Astrocyte of the cerebellum (primary cell): ENCODE measurements around the gene AMBRA1.

ENCODE experiments used
- DNase-seq: peaks from one replicate; pipeline ENCODE4 v3.0.0-alpha.2; 2011; ENCODE audit warnings: low read depth
- H3K4me3 ChIP-seq: 2 replicates; pipeline ENCODE4 v1.5.1; 2011; ENCODE audit warnings: mild to moderate bottlenecking, low read depth, low read length, moderate library complexity
- in situ Hi-C: cut with HindIII; loops from 2 replicates; pipeline ENCODE4 v1.10.0; 2017; ENCODE audit warnings: low sequenced_read_pairs
- TF ChIP-seq, protein P1 (sequence below): IDR thresholded peaks from 2 replicates; pipeline ENCODE4 v1.5.1; 2012; ENCODE audit warnings: low read length, low read depth, moderate library complexity, mild to moderate bottlenecking; ENCODE audit errors: missing control alignments

Gene AMBRA1

DNA sequence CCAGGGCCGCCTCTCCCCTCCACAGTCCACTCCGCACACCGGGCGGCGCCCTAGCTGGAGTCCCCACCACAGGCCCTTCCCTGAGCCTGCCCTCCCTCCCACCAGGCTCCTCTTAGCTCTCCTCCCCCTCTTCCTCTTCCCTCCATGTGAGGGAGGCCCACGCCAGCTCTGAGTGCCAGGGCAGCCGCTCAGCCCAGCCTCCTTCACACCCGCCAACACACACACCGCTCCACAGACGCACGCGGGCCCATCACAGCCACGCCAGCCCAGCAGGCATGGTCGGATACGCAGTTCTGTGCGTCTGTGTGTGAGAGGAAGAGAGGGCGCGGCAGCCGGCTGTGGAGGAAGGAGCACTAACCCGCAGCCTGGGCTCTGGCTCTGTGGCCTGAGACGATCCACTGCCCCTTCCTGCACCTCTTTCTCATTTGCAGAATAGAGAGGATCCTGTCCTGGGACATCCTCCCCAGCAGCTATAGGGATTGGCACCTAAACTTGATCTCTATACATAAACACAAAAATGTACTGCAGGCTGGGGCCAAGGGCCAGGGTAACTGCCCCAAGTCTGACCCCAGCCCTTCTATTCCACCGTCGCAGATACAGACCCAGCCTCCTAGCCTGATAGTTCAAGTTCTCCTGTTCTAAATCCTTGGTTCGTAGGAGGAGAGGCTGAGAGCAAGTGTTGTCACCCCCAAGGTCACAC, 205.8 kb downstream of the AMBRA1 start:
- H3K4me3 ChIP-seq, result no peak overlapping the region
- TF ChIP-seq, protein P1, sequence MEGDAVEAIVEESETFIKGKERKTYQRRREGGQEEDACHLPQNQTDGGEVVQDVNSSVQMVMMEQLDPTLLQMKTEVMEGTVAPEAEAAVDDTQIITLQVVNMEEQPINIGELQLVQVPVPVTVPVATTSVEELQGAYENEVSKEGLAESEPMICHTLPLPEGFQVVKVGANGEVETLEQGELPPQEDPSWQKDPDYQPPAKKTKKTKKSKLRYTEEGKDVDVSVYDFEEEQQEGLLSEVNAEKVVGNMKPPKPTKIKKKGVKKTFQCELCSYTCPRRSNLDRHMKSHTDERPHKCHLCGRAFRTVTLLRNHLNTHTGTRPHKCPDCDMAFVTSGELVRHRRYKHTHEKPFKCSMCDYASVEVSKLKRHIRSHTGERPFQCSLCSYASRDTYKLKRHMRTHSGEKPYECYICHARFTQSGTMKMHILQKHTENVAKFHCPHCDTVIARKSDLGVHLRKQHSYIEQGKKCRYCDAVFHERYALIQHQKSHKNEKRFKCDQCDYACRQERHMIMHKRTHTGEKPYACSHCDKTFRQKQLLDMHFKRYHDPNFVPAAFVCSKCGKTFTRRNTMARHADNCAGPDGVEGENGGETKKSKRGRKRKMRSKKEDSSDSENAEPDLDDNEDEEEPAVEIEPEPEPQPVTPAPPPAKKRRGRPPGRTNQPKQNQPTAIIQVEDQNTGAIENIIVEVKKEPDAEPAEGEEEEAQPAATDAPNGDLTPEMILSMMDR, result no peak
- no peak for DNase-seq
- in situ Hi-C loops, result no loop called here

DNA sequence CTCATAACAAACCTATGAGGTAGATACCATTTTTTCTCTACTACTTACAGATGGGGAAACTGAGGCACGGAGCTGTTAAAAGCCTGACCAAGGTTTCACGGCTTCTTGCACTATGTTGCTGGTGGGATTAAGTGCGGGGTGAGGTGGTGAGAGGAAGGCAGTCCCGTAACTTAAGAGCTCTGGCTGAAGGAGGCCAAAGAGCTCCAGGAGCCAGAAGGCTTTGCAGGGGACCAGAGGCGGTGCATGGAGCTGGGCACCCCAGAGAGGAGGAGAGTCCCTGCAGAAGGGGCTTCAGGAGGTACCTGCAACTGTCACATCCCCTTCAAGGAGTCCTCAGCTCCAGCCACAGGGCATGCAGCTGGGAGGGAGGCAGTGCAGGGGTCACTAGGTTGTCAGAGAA, 206.4 kb downstream of the AMBRA1 start:
- in situ Hi-C loops, result no loop called here
- H3K4me3 ChIP-seq, result no peak overlapping the region
- DNase-seq, result no peak
- TF ChIP-seq, protein P1, result no peak

DNA sequence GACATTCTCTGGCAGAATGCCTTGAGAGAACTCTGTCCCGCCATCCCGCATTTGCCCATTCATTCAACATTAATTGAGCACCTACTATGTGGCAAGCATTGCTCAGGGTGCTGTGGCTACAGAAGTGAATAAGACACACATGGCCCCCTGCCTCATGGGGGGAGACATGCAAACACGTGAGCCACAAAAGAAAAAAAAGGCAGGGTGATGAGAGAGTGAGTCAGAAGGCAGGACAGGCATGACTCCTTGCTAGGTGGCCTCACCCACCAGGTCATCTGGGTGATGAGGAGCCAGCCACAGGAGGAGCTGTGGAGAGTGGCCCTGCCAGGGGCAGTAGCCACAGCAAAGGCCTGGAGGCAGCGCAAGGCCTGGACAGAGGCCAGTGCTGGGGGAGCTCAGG, 207.1 kb downstream of the AMBRA1 start:
- DNase-seq, result no peak
- TF ChIP-seq, protein P1, result no peak
- in situ Hi-C loops, result no loop called here
- H3K4me3 ChIP-seq, result no peak overlapping the region

DNA sequence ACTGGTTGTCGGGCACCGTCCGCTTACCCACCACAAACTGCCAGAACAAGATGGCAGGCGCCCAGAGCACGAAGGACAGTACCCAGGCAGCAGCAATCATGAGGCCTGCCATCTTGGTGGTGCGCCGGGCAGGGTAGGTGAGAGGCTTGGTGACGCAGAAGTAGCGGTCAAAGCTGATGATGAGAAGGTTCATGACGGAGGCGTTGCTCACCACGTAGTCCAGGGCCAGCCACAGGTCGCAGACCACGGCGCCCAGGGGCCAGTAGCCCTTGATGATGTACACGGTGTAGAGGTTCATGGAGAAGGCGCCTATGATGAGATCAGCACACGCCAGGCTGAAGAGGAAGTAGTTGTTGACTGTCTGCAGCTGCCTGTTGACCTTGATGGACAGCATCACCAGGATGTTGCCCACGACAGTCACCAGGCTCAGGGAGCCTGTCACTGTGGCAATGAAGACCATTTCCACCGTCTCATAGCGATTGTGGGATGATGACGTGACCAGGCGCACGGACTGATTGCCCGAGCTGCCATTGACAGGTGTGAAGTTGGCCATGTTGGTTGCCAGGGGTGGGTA, 207.7 kb downstream of the AMBRA1 start:
- in situ Hi-C loops, result no loop called here
- no peak overlapping the region for H3K4me3 ChIP-seq
- no peak for DNase-seq
- TF ChIP-seq, protein P1, result no peak

DNA sequence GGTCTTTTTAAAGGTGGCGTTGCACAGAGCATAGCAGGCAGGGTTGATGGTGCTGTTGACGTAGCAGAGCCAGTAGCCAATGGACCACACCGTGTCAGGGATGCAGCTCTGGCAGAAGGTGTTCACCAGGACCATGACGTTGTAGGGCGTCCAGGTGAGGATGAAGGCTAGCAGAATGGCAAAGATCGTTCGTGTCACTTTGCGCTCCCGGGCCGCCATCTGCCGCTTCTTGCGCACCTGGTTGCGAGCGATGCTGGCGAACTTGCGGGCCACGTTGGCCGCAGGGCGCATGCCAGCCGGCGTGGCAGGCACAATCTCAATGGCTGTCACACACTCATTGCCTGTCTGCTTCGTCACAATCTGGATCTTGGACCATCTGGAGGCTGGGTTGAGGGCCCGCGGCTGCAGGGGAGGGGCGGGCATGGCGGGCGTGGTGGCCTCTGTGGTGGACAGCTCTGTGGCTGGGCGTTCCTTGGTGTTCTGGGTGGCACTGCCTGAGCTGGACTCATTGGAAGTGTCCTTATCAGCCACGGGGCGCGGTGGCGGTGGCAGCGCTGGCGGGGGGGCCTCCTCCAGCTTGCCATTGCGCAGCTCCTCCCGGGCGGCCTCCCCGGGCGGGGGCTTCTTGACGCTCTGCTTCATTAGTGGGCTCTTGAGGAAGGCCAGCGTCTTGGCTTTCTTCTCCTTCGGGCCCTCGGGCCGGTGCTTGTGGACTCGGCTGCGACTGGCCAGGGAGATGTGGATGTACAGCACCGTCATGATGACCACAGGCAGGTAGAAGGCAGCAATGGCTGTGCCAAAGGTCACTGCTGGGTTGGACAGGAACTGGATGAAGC, 208.4 kb downstream of the AMBRA1 start:
- no peak overlapping the region for H3K4me3 ChIP-seq
- TF ChIP-seq, protein P1, result no peak
- no peak for DNase-seq
- in situ Hi-C loops, result no loop called here

DNA sequence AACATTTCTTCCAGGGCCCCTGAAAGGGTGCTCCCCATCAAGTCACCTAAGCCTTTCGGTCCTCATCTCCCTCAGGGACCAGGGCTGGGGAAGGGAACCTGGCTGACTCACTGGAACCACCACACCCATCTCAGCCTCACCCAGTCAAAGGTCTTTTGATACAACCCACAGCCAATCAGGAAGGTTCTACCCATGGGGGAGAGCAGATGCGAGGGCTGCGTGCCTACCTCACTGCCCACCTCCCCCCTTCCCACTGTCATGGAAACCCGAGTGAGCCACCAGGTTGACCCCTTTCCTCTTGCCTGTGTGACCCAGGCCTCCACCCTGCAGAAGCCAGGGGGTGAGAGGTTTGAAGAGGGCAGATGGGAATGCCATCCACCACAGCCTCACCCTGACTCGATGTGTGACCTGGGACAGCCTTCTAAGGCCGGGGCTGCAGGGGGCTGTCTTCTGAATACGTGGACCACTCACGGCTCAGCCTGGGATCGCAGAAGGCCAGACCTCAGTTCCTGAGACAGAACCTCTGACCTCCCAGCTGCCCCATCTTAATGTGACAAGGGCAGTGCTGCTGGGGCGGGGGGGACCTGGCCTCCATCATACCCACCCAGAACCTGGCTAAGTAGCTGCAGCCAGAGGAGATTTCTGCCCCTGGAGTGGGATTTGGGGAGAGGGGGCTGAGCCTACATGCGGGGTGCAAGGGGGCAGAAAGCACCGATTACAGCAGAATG, 209.7 kb downstream of the AMBRA1 start:
- TF ChIP-seq, protein P1, result no peak
- no peak for DNase-seq
- in situ Hi-C loops, result no loop called here
- H3K4me3 ChIP-seq, result no peak overlapping the region
